ENCODE measurements around the gene CCDC68. TPM values are rescaled to one million over a fixed set of nuclear protein-coding genes. Genes with fewer than 3 reads are reported as not detected.

CCDC68 gene
- total RNA-seq, 1 donor from 2014 or later = 2.2 TPM

DNA sequence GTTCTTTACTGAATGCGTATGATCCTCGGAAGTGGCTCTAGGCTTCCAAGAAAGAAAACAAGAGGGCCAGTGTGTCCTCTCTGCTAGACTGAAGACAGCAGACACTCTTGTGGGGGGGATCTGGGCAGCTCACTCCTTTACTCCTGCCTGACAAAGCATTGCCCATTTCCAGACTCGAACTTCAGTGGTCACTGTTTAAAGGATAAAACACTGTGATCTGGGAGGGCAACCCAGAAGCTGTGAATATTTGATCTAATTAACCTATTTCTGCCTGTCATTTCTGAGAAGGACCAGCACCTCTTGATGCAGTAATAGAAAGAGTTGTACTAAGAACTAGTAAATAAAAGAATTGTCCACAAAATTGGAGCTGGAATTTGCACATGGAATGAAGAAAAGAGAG, 24.5 kb upstream of the CCDC68 start:
- Mint-ChIP-seq H3K36me3 (ENCODE audit: insufficient read depth) (no peaks in the 10 kb centered on the region), H3K4me3 (ENCODE audit: low read depth) (no peak overlapping the region), H3K9me3 (ENCODE audit: low read depth) (peaks cover under 1% of the 10 kb centered on the region), H3K4me1 (ENCODE audit: low read depth) (peaks cover 8% of the 10 kb centered on the region), H3K27ac (no peak overlapping the region), H3K27me3 (peaks cover 3% of the 10 kb centered on the region)
- no peak for DNase-seq (ENCODE audit: low spot score, unreplicated experiment)
- TF ChIP-seq, protein P1, sequence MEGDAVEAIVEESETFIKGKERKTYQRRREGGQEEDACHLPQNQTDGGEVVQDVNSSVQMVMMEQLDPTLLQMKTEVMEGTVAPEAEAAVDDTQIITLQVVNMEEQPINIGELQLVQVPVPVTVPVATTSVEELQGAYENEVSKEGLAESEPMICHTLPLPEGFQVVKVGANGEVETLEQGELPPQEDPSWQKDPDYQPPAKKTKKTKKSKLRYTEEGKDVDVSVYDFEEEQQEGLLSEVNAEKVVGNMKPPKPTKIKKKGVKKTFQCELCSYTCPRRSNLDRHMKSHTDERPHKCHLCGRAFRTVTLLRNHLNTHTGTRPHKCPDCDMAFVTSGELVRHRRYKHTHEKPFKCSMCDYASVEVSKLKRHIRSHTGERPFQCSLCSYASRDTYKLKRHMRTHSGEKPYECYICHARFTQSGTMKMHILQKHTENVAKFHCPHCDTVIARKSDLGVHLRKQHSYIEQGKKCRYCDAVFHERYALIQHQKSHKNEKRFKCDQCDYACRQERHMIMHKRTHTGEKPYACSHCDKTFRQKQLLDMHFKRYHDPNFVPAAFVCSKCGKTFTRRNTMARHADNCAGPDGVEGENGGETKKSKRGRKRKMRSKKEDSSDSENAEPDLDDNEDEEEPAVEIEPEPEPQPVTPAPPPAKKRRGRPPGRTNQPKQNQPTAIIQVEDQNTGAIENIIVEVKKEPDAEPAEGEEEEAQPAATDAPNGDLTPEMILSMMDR (IDR thresholded peaks at IDR 0.05; ENCODE audit: unreplicated experiment) = no peak

DNA sequence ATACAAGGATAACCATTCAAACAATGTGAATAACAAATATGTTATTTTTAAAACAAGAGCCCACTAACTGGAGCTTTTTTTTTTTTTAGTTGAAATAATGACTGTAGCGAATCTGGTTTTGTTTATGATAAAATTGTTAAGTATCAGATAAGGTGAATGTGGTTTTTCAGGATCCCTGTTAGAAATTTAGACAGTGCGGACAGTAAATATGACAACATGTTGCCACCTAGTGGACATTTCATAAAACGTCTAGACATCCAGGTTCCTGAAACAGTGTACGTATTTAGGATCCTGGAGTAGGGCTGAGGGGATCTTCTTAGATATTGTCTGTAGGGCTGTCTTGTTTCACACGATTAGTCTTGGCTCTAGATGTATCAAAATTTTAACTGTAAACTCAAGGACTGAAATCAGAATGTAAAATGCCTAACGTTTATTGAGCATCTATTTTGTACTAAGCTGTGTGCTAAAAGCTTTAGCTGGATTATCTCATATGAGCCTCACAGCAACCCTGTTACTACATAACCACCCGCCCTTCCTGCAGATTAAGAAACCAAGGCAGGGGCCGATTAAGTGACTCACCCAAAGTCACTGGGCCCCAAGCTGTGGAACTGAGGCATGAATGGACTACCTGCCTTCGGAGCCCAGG, 23.9 kb upstream of the CCDC68 start:
- H3K9me3 Mint-ChIP-seq (ENCODE audit: low read depth) = peaks cover 6% of the 10 kb centered on the region
- TF ChIP-seq, protein P1 (IDR thresholded peaks at IDR 0.05; ENCODE audit: unreplicated experiment) = peak; percentile 75
- no peak overlapping the region for H3K27ac Mint-ChIP-seq
- no peak overlapping the region for H3K4me3 Mint-ChIP-seq (ENCODE audit: low read depth)
- H3K4me1 Mint-ChIP-seq (ENCODE audit: low read depth) = peaks cover 8% of the 10 kb centered on the region
- H3K36me3 Mint-ChIP-seq (ENCODE audit: insufficient read depth) = no peaks in the 10 kb centered on the region
- peaks cover 3% of the 10 kb centered on the region for H3K27me3 Mint-ChIP-seq
- DNase-seq (ENCODE audit: low spot score, unreplicated experiment) = no peak

DNA sequence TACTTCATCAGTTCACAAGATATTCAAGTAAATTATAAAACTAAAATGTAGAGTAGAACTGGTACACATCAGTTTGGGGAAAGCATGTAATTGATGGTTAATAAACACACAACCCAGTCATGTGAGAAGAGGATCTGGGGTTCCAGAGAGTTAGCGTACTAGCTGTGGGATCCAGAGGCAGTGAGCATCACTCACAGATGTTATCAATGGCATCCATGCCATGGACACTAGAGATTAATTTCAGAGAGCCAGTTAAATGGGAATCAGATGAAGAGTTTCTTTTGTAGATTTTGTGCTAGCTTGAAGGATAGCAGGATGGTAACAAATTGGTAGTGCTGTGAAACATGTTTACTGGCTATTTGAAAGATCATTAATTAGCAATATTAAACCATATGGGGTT, 21.8 kb upstream of the CCDC68 start:
- Mint-ChIP-seq H3K4me1 (ENCODE audit: low read depth) (peaks cover 10% of the 10 kb centered on the region), H3K27me3 (peaks cover 3% of the 10 kb centered on the region), H3K4me3 (ENCODE audit: low read depth) (no peak overlapping the region)

DNA sequence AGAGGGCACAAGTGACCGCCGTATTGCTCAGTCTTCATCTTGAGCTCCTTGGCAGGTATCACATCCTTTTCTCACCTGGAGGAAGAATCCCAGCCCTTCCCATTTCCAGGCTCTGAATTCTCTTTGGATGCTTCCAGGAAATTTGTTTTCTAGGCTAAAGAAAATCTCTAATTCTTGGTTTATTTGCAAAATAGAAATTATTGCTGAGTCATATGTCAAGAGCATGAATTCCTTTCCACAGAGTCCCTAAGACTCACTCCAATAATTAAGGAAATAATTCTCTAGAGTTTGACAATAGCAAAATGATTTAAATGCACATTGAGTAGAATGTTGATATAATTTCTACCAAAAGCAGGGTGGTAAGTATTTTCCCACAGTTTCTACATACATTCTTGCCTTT, 16.3 kb upstream of the CCDC68 start:
- Mint-ChIP-seq H3K9me3 (ENCODE audit: low read depth) (peaks cover 28% of the 10 kb centered on the region), H3K27ac (no peak overlapping the region), H3K4me3 (ENCODE audit: low read depth) (no peak overlapping the region), H3K27me3 (no peaks in the 10 kb centered on the region), H3K4me1 (ENCODE audit: low read depth) (peaks cover 7% of the 10 kb centered on the region), H3K36me3 (ENCODE audit: insufficient read depth) (no peaks in the 10 kb centered on the region)
- no peak for DNase-seq (ENCODE audit: low spot score, unreplicated experiment)
- TF ChIP-seq, protein P1 (IDR thresholded peaks at IDR 0.05; ENCODE audit: unreplicated experiment) = no peak

More for the DNA sequence above, 21.8 kb upstream of the CCDC68 start:
- H3K27ac Mint-ChIP-seq = no peak overlapping the region
- DNase-seq (ENCODE audit: low spot score, unreplicated experiment) = no peak
- TF ChIP-seq, protein P1 (IDR thresholded peaks at IDR 0.05; ENCODE audit: unreplicated experiment) = no peak
- H3K36me3 Mint-ChIP-seq (ENCODE audit: insufficient read depth) = no peaks in the 10 kb centered on the region
- peaks cover 16% of the 10 kb centered on the region for H3K9me3 Mint-ChIP-seq (ENCODE audit: low read depth)

DNA sequence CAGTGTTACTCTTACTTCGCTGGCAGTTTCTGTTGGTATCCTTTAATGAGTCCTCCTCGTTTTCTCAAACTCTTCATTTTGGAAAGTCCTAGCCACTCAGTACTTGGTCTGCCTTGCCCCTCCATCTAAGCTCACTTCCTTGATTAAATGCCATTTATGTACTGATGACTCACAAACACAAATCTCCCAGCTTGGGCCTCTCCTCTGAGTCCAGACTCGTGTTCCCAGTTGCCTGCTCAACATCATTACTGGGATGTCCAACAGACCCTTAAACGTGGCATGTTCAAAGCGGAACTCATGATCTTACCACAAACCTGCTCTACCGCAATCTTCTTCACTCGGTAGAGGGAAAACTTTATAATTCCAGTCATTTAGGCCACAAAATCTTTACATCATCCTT, 13.8 kb upstream of the CCDC68 start:
- DNase-seq (ENCODE audit: low spot score, unreplicated experiment) = no peak
- H3K36me3 Mint-ChIP-seq (ENCODE audit: insufficient read depth) = no peaks in the 10 kb centered on the region
- H3K27me3 Mint-ChIP-seq = no peaks in the 10 kb centered on the region
- H3K27ac Mint-ChIP-seq = no peak overlapping the region
- H3K9me3 Mint-ChIP-seq (ENCODE audit: low read depth) = peaks cover 21% of the 10 kb centered on the region
- no peak overlapping the region for H3K4me3 Mint-ChIP-seq (ENCODE audit: low read depth)
- peaks cover 7% of the 10 kb centered on the region for H3K4me1 Mint-ChIP-seq (ENCODE audit: low read depth)
- TF ChIP-seq, protein P1 (IDR thresholded peaks at IDR 0.05; ENCODE audit: unreplicated experiment) = no peak

Measured in progenitor cell of endocrine pancreas (in vitro differentiated cells).